ENCODE results near the gene SH2D2A.
A peak's percentile ranks its signal among the peaks of the same experiment; 100 is the strongest.

SH2D2A gene

DNA sequence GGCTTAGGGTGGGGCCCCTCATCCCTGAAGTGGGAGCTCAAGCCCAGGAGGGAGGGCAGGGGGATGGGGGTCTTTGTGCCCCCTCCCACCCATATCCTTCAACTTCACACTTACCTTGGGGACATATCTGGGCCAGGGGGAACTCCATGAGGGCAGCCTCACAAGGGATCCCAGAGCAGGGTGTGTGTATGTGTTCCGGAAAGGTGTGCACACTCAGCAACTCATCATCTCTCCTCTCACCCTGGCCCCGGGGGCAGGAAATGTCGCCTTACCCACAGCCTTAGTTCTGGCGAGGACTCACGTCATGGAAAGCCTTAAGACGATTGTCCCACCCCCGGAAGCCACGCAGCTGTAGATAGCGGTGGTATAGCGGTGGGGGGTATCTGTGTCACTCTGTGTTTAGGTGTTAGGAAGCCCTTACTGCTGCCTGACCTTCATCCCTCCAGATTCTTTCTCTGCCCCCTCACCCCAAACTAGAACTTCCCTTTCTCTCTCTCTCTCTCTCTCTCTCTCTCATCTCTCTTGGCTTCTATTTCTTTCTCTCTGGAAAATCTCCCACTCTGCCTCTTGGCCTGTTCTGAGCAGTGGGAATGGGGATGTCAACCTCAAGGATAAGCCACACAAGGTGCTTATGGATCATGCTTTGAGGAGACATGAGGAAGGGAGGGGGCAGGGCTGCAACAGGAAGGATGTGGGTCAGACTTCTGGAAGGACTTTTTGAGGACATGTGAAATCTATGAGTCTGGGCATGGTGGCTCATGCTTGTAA, at the start of gene SH2D2A:
TSS of gene SH2D2A (minus strand) at position 288 of the 768 bp plus-strand sequence. CDS start at position 148, 140 bp downstream.
- DNase-seq (ENCODE audit: low read depth in 3 of 3, low spot score in 1 of 3), result peak; percentile 77 to 91 (median 89)

DNA sequence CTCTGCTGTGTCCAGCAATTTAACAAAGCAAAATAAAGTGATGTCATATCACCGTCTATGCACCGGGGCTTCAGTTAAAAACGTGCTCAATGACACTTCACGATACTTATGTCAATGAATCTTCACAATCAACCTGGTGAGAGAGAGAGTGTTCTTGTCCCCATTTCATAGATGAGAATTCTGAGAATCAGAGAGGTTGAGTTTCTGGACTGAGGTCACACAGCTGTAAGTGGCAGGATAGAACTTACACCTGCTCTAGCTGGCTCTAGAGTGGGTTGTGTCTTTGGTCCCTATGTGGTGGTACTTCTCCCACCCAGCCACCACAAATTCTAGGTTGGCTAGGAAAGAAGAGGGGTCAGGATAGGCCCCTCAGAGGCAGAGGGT, 49.2 kb upstream of the SH2D2A start:
- DNase-seq (ENCODE audit: low read depth in 3 of 3, low spot score in 1 of 3), result no peak

DNA sequence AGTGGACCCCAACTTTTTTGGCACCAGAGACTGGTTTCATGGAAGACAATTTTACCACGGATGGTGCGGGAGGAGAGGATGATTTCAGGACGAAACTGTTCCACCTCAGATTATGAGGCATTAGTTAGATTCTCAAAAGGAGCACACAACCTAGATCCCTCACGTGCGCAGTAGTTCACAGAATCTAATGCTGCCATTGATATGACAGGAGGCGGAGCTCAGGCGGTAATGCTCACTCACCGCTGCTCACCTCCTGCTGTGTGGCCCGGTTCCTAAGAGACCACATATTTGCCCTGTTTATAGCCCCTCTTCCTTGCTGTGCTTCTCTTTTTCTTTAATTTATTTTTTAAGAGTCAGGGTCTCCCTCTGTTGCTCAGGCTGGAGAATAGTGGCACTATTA, 48.6 kb upstream of the SH2D2A start:
- no peak for DNase-seq (ENCODE audit: low read depth in 3 of 3, low spot score in 1 of 3)

DNA sequence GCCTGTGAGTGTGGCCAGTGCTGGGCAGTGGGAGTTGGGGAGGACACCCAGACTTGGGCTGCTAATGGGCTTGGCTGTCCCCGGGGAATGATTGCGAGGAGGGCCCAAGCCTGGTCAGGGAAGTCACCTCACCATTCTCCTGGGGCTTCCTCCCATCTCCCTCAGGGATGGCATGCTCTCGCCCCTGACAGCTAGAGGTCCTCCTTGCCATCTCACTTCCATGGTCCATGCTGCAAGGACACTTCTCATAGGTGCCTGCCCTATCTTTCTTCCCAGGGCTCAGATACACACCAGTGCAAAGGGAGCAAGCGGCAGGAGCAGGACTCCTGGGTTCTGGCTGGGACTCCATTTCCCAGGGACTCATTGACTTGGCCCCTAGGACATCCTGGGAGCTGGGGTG, 48.1 kb upstream of the SH2D2A start:
- no peak for DNase-seq (ENCODE audit: low read depth in 3 of 3, low spot score in 1 of 3)

DNA sequence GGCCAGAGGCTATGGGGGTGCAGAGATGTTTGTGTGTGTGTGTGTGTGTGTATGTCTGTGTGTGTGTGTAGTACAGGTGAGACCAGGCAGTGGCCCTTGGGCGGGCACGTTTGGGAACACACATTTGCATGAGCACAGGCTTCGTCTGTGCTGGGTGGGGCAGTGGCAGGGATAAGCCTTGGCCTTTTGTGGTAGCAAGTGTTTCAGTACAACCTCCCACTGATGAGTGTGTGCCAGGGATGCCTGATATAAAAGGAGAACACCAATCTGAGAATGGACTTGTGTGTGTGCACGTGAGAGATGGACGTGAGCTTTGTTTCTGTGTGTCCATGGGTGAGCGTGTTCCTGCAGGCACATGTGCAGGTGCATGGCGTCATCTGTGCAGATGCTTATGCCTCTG, 47.0 kb upstream of the SH2D2A start:
- DNase-seq (ENCODE audit: low read depth in 3 of 3, low spot score in 1 of 3), result no peak

DNA sequence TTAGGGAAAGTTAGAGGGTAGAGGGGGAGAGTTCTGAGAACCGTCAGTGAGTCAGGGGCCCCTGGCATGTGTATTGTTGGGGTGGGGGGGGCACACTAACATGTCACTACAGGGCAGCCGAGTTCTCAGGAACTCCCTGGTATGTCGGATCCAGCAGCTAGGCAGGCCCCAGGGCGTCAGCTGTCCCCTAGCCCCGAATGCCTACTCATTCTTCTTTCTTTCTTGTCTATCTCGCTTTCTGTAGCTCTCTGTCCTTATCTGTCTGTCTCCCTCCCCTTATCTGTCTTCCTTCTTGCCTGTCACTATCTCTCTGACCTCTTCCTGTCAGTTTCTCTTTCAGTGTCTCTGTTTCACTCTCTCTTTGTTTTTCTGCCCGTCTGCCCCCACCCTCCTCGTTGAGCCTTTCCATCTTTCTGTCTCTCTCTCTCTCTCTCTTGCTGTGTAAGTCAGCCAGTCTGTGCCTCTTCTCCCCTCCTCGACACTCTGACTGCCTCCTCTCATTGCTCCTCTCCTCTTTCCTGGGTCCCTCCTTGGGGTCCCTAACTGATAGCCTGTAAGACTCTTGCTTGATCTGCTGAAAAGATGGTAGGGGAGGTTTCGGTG, 46.5 kb upstream of the SH2D2A start:
- no peak for DNase-seq (ENCODE audit: low read depth in 3 of 3, low spot score in 1 of 3)

DNA sequence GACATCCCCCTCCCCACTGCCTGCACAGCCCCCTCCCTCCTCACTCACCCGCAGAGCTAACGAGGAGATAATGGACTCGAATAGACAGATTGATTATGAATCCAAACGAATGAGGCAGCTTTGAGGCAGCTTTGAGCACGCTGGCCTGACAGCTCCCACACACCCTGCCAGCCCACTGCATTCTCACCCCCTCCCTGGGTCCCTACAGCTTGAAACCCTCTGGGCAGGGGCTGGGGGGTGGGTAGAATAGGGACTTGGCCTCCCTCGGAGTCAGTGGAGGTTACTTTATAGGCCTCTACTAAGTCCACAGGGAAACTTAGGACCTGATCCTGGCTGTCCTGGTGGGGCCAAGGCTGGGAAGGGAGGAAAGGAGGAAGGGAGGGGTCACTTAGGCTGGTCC, 45.9 kb upstream of the SH2D2A start:
- no peak for DNase-seq (ENCODE audit: low read depth in 3 of 3, low spot score in 1 of 3)

DNA sequence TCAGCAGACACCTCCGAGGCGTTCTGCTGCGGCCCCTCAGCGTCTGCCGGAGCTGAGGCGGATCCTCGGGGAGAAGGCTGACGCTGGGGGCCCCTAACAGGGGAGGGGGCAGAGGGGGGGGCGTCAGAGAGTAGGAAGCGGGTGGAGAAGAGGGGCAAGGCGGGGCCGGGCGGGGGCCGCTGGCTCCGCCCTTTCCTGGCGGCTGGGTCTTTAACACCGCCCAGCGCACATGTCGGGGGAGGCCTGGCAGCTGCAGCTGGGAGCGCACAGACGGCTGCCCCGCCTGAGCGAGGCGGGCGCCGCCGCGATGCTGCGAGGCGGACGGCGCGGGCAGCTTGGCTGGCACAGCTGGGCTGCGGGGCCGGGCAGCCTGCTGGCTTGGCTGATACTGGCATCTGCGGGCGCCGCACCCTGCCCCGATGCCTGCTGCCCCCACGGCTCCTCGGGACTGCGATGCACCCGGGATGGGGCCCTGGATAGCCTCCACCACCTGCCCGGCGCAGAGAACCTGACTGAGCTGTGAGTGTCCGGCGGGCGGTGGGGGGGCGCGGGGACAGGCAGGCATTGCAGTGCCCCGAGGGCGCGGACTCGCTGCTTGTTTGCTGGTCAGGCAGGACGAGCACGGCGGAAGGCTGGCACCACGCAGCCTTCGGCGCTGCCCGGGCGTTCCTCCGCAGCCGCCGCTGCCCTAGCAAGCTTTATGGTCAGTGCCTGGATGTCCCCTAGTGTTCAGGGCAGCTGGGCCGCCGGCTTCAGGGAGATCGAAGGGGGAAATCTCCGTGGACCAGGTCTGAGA, 44.2 kb upstream of the SH2D2A start, which contains the start of gene NTRK1:
TSS of gene NTRK1 (plus strand) at position 238 of the 796 bp plus-strand sequence. CDS start at position 308, 70 bp downstream.
- peak in 1 of 3 donors; percentile 14 for DNase-seq (ENCODE audit: low read depth in 3 of 3, low spot score in 1 of 3)

DNA sequence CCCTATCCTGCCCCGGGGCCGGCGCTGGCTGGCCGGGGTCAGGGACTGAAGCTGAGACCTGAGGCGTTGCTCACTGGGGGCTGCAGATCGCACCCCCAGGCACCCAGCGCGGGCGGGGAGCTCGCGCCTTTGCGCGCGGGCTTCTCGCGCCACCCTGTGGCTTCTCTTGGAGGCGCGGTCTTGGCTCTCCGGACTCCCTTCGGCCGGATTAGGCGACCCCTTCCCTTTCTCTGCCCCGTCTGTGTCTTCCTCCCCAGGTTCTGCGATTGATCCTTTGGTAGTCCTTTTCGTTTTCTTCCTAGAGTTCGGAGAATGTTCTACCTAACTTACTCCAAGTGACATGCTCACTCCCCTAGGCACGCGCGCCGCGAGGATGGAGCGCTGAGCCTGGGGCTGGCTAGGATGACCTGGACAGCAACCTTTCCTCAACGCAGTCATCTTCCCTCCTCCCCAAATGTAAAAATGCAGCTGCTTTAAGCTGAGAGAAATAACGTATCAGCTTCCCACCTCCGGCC, 43.5 kb upstream of the SH2D2A start:
- peak in 1 of 3 donors; percentile 53 for DNase-seq (ENCODE audit: low read depth in 3 of 3, low spot score in 1 of 3)

DNA sequence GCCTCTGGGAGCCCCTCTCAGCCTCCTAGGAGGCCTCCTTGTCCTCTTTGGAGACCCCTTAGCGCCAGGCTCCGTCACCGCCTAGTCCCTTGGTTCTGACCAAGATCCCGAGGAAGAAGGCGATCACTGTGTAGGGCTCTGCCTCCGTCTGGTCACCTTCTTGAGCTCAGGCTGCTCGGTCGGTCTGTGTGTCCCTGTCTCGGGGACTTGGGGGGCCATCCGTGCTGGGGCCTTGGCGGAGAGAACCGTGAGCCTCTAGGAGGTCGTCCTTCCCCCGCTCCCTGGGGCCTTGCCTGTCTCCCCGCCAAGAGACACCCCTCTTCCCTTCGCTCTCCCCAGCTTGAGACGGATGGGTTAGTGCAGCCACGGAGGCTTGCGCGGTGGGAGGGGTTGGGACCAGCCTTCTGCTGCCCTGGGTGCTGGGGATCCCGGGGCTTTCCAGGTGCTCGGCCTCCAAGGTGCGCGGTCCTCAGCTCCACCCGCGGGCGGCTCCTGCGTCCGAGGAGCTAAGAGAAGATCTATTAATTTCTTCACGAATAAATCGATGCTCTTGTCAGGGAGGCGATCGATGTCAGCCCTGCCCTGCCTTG, 43.0 kb upstream of the SH2D2A start:
- DNase-seq (ENCODE audit: low read depth in 3 of 3, low spot score in 1 of 3), result no peak

DNA sequence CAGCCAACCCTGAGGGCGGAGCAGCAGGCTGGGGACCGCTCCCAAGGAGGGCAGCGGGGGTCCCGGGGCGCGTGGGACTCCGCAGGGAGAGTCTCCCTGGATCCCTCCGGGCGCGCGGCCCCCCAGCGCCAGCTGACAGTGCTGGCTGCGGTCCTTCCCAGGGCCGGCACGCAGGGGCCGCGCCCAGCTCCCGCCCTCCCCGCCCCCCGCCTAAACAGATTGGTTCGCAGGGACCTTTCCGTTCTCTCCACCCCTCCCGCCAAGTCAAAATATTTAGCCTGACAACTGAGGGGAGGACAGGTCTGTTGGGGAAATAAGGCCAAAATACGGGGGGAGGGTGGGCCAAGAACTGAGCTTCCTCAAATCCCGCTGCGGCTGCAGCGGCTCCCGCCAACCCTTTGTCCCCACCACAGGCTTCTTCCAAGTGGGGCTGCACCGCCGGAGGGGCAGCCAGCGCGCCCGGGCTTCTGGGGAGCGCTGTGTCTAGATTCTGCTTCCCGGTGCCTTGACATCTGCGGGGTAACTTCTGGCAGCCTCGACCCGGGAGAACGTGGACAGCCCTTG, 42.4 kb upstream of the SH2D2A start, which contains the start of gene INSRR:
TSS of gene INSRR (minus strand) at position 159 of the 564 bp plus-strand sequence. CDS start 496 bp downstream, outside the sequence.
- no peak for DNase-seq (ENCODE audit: low read depth in 3 of 3, low spot score in 1 of 3)

DNA sequence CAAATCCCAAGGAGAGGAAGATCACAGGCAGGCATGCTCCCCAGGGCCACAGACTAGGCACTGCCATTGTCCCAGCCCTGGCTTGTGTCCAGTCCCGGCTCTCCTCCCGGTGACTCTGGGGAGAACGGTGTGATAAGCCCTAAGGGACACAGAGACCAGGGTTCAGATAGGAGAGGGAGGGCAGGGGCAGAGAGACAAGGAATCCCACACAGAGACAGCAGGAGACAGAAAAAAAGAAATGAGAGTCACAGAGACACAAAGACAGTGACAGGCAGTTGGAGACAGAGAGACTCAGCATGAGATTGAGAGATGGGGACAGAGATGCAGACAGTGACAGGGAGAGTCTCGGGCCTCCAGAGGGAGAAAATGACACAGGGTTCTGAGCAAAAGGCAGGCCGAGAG, 41.9 kb upstream of the SH2D2A start:
- no peak for DNase-seq (ENCODE audit: low read depth in 3 of 3, low spot score in 1 of 3)

DNA sequence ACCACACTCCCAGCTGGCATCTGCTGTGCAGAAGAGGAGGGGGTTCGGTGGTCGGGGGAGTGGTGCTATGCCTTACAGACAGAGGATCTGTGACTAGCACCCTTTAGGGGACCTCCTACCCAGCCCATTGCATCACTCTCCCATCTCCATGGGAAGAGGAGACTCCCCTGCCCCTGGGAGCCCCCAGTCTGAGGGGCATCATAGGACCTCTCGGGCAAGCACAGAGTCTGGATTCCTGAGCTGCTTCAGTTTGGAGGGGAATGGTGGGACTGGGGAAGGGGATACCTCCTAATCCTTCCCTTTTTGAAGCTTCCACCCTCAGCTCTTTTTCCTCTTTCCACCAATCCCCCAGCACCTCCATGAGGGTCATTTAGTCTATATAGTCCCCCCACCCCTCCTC, 40.9 kb upstream of the SH2D2A start:
- no peak for DNase-seq (ENCODE audit: low read depth in 3 of 3, low spot score in 1 of 3)

DNA sequence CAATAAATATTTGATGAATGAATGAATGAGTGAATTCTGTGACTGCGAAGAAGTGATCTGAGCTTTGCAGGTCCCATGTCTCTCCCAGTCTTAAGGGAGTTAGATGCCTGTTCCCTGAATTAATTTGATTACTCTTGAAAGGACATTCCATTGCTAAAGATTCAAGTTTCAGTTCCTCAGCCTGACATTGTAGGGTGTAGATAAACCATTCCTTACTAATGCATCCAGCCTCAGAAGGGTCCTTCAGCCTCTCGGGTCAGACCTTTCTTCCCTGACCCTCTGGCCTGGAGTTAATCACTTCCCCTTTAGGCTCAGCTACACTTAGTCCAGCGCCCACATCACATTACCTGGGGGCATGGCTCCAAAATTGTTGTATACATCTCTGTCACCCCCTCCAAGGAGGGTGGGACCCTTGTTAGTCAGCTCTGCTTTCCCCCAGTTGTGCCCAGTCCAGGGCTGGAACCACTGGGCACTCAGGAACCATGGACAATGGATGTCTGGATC, 39.7 kb upstream of the SH2D2A start:
- DNase-seq (ENCODE audit: low read depth in 3 of 3, low spot score in 1 of 3), result no peak

DNA sequence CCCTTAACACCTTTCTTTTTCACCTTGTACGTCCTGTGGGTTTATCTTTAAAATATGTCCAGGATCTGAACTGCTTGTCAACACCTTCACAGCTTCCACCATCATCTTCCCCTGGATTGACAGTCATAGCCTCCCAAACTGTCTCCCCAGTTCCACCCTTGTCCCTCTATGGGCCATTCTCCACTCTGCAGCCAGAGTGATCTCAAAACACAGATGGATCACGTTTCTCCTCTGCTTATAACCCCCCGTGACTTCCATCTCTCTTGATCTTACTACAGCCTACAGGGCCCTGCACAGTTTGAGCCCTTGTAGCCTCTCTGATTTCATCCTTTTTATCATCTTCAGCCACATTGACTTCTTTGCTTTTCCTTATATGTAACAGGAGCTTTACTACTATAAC, 38.0 kb upstream of the SH2D2A start:
- no peak for DNase-seq (ENCODE audit: low read depth in 3 of 3, low spot score in 1 of 3)

DNA sequence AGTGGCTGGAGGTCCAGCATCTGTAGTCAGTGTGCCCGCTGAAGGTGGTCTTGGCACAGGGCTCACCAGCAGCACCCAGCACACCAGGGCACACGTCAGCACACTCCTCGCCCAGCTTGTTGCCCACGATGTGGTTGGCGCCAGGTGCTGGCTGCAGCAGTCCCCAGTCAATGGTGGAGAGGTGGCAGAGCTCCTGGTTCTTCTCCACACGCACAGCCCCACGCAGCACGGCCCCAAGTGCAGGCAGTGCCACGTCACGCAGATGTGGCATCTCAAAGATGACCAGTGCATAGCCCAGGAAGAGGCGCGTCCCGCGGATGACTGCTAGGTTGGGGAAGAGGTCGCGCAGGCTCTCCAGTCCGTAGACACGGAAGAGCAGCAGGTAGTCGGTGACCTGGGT, 37.1 kb upstream of the SH2D2A start:
- DNase-seq (ENCODE audit: low read depth in 3 of 3, low spot score in 1 of 3), result no peak

DNA sequence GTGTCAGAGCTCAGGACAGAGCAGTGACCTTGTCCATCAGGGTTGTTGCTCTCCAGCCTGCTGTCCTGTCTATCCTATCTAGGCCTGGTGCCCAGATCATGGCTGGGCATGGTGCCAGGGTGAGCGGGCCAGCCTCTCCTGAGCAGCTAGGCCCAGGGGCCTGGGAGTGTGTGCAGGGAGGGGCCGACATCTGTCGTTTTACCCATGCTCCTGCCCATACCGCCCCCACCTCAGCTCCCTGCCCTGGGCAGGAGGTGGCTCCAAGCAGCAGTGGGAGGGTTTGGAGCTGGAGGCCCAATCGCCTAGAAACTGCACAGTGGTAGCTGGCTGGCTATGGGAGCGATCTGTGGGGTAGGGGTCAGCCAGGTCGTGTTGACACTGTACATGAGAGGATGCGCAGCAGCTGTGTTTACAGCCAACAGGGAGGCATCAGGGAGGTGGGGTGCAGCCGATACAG, 35.8 kb upstream of the SH2D2A start:
- no peak for DNase-seq (ENCODE audit: low read depth in 3 of 3, low spot score in 1 of 3)

DNA sequence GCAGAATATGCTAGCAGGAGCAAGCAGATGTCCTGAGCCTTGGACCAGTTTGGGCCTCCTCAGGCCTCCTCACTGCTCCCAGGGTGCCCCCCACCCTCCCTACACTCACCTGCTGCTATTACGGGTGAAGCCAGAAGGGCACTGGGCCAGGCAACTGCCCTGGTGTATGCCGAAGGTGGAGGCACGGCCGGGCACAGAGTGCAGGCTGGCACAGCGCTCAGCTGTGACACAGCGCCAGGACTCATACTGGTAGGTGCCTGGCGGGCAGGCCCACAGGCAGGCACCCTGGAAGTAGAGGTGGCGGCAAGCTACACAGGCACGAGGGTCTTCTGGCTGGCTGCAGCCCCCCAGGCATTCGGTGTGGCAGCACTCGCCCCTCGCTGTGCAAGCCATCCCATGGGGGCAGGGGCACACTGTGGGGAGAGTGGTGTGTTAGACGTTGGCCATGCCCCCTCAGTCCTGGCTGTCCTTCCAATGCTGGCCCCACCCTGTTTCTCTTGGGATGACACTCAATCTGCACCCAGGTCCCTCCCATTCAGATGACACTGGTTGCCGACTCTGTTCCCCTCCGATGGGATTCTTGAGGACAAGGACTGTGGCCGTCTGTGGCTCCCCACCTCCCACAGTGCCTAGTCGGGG, 35.2 kb upstream of the SH2D2A start:
- DNase-seq (ENCODE audit: low read depth in 3 of 3, low spot score in 1 of 3), result no peak

DNA sequence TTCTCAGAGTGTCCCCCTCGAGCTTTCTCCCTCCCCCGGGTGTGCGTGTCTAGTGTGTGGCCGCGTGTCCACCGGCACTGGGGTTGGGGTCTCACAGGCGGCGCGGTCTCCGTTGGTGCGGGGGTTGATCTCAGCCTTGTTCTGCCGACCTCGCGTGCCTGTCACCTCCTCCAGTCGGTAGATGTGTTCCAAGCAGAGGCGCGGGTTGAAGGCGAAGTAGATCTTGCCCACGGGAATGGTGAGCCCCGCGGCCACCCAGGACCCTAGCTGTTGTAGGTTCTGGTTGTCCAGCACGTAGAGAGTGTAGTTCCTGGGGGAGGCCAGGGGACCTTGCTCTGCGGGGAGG, 32.5 kb upstream of the SH2D2A start:
- DNase-seq (ENCODE audit: low read depth in 3 of 3, low spot score in 1 of 3), result no peak

DNA sequence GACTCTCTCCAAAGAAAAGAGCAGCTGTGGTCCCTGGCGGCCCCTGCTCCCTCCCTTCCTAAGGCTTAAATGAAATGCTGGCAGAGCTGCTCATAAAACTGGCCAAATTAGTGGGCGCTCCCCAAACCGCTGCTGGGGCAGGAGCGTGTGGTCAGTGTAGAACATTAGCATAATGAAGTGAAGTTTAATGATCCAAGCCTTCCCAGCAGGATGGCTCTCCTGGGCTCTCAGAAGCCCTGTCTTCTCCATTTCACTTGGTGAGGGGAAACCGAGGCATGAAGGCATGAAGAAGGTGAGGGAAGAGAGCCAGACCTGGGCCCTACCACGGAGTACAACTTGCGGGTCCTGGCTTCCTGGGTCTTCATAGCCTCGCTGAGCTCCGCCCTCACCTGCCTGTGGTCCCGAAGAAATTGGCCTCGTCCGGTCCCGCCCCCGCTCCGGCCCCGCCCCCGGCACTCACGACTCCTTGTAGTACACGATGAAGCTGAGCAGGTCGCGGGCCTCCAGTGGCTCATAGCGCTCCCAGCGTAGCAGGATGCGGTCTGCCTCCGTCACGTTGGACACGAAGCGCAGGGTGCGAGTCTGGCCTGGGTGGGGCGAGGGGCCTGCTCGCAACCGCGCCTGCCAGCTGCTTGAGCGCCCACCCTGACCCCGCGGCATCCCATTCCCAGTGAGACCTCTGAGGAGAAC, 32.0 kb upstream of the SH2D2A start:
- peak in 2 of 3 donors; percentile 32 to 52 for DNase-seq (ENCODE audit: low read depth in 3 of 3, low spot score in 1 of 3)
